ENCODE results near the gene ACAP1.
"Not testable (repeated sequence)": the region's sequence is repeated elsewhere in the genome, so short reads cannot be mapped to it uniquely, and the experiment has no call there.

Gene ACAP1

GRCh38 chr17:7356756-7357155, 20.4 kb downstream of the ACAP1 start:
- DNase-seq, result no peak

- DNase-seq, result no peak
Observed at GRCh38 chr17:7357381-7357780, 21.1 kb downstream of the ACAP1 start.

DNA sequence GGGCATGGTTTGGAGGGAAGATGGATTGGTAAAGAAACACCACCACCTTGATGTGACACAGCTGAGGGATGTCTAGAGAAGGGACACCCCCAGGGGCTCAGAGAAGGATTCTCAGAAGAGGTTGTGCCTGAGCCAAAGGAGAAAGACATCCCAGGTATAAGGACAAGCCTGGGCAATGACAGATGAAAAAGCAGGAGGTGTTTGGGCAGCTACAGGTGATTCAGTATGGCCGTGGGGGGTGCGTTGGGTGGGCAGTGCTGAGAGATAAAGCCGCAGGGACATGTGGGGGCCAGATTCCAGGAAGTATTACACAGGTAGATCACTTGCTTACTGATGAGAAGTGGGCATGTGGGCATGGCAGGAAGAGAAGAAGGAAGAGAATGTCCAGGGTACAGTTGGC, 25.6 kb downstream of the ACAP1 start:
- DNase-seq, result no peak

DNA sequence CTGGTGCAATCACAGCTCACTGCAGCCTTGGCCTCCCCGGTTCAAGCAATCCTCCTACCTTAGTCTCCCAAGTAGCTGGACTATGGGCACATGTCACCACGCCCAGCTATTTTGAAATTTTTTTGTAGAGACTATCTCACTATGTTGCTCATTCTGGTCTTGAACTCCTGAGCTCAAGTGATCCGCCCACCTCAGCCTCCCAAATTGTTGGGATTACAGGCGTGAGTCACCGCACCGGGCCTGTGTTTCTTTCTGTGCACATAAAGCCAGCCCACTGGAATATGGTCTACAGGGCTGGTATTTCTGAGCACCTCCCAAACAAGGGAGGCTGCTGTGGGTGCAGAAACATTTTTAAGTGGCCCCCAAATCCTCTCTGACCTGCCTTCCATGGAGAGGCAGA, 27.0 kb downstream of the ACAP1 start:
- no peak for DNase-seq

- not testable (repeated sequence) for DNase-seq
Observed at GRCh38 chr17:7365963-7366362, 29.6 kb downstream of the ACAP1 start.

- no peak for DNase-seq
Observed at GRCh38 chr17:7367083-7367482, 30.8 kb downstream of the ACAP1 start.

GRCh38 chr17:7367918-7368598, 31.7 kb downstream of the ACAP1 start:
- DNase-seq, result no peak

GRCh38 chr17:7368599-7368994, 32.3 kb downstream of the ACAP1 start:
- not testable (repeated sequence) for DNase-seq

- no peak for DNase-seq
Observed at GRCh38 chr17:7369825-7370224, 33.5 kb downstream of the ACAP1 start.

- no peak for DNase-seq
Observed at GRCh38 chr17:7370853-7371252, 34.5 kb downstream of the ACAP1 start.

GRCh38 chr17:7374353-7374752, 38.0 kb downstream of the ACAP1 start:
- no peak for DNase-seq

- no peak for DNase-seq
Observed at GRCh38 chr17:7379134-7379533, 42.8 kb downstream of the ACAP1 start.

- DNase-seq, result no peak
Observed at GRCh38 chr17:7380321-7380720, 44.0 kb downstream of the ACAP1 start.

DNA sequence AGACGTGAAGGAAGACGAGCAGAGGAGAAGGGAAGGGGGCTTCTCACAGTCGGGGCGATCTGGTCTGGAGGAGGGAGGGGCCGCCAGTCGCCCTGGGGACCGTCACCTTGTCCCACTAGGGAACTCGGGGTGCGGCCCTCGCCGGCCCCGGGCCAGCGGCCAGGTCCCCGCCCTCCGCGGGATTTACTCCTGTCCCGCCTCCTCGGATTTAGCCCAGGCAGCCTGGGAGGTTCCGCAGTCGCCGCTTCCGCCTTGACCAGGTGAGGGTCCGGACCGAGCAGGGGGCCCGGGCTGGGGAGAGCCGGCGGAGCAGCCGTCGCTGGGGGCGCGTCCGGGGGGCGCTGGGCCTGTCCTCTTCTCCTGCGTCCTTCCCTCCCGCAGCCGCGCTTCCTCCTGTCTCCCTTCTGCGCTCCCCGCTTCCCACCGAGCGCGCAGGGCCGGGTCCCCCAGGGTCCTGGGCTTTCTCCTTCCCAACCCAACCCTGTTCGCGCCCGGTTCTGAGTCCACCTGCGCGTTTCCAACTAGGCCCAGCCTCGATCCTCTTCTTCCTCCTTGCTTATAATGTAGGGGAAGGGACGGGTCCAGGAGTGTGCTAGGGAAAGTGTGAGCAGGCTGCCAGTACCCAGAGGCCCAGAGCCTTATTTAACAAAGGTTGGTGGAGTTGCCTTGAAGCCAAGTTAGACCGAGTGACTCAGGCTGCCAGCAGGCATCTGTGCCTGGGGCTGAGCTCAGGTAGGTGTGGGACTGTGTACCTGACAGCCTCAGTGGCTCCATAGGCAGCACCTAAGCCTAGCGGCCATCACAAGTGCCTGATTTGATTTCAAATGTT, 44.7 kb downstream of the ACAP1 start, which contains the start of gene TNK1:
Gene TNK1, plus strand, starts transcription at position 235 of the 829 bp plus-strand sequence. CDS start 1,838 bp downstream, outside the sequence.
- DNase-seq, result no peak

- no peak for DNase-seq
Observed at GRCh38 chr17:7382901-7383300, 46.6 kb downstream of the ACAP1 start.

GRCh38 chr17:7383371-7383741, 47.0 kb downstream of the ACAP1 start:
- DNase-seq, result no peak

DNA sequence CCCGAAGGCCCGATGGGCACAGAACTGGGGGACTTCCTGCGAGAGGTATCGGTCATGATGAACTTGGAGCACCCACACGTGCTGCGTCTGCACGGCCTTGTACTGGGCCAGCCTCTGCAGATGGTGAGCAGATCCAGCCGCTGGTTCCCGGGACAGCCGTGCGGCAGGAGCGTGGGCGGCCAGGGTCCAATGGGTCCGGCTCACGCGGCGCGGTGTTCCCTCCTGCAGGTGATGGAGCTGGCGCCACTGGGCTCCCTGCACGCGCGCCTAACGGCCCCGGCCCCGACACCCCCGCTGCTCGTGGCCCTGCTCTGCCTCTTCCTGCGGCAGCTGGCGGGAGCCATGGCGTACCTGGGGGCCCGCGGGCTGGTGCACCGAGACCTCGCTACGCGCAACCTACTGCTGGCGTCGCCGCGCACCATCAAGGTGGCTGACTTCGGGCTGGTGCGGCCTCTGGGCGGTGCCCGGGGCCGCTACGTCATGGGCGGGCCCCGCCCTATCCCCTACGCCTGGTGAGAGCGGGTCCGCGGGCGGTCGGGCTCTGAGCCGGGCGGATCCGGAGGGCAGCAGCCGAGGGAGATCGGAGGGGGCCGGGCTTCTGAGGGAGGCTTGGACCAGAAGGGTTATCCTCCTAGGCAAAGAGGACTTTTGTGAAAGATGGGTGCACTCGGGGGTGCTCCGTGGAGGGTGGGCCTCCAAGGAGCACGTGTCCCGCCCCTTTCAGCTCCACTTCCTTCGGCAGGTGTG, 47.6 kb downstream of the ACAP1 start:
- DNase-seq, result peak in 1 of 2 experiments; percentile 1

- DNase-seq, result no peak
Observed at GRCh38 chr17:7384489-7385081, 48.3 kb downstream of the ACAP1 start.

GRCh38 chr17:7388856-7389255, 52.5 kb downstream of the ACAP1 start:
- DNase-seq, result no peak

- no peak for DNase-seq
Observed at GRCh38 chr17:7389924-7390910, 53.9 kb downstream of the ACAP1 start.

GRCh38 chr17:7391307-7391706, 55.0 kb downstream of the ACAP1 start:
- DNase-seq, result no peak

Data from AML-193 (cell line).